Erythroblast (primary cell): ENCODE results near the gene RORB.

Experiments
- DNase-seq, 2 experiments: peaks; one replicate each; lab custom pipeline; 2025; lab: John Stamatoyannopoulos, UW
- GATA1 ChIP-seq: IDR thresholded peaks from 2 replicates; pipeline ENCODE4 v1.6.1; 2011; ENCODE audit warnings: low read depth, mild to moderate bottlenecking, control low read depth, low read length, moderate library complexity
- POLR2A ChIP-seq: IDR thresholded peaks from 2 replicates; pipeline ENCODE4 v1.6.1; 2011; ENCODE audit warnings: mild to moderate bottlenecking, low read length

Gene RORB

DNA sequence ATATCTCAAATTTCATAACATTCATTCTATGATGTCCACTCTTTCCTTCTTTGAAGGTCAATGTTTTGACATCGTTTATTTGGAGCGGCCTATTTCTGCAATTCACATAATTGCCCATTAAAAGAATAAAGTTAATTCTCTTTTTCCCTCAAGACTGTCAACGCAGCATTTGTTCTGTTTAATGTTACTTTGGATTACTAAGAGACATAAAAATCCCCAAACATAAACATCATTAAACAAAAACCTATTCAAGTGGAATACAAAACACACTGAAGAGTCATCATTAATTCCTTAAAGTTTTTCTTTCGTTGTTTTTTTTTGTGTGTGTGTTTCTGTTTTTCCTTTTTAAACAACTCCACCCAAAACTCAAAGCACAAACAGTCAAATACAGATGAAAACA is 239.5 kb downstream of the RORB start:
- no peak for DNase-seq
- no peak for TF ChIP-seq GATA1
- TF ChIP-seq POLR2A, result no peak

DNA sequence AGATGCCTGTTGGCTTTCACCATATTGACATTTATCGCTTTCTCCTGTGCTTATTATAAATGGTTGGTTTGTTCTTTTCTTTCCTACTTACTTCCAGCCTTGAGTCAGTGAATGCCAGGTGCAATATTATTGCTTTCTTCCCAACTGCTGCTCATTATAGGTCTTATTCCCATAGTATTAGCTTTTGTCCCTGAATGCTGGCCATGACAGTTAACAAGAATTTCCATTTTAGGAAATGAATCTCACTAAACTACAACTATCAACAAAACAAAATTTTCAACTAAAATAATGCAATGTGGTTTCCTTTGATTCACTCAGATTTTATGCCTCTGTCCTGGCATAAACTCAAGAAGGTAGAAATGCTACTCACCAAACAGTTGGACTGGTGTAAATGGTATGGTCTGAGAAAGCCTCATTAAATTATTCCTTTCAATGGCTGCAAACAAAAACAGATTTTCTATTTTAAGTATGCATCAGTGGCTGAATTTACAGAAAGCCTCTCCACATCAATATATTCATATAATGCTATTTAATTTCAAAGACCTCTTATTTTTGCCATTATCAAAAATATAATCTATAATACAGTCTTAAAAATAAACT is 245.2 kb downstream of the RORB start:
- DNase-seq, result no peak
- TF ChIP-seq GATA1, result no peak
- no peak for TF ChIP-seq POLR2A
